Renal cortical epithelial cell (primary cell): ENCODE results near the gene MAGI2. TPM values are rescaled to one million over a fixed set of nuclear protein-coding genes. Genes with fewer than 3 reads are reported as not detected.
"Not testable (repeated sequence)": the region's sequence is repeated elsewhere in the genome, so short reads cannot be mapped to it uniquely, and the experiment has no call there.

ENCODE experiments used
- DNase-seq: peaks from one replicate; pipeline ENCODE4 v3.0.0-alpha.2; 2011; ENCODE audit warnings: low read depth
- total RNA-seq: library from RNA; depleted of rRNA; stranded (reverse); fragments of >200 nt; gene quantifications from 2 replicates; pipeline ENCODE4 v1.2.3, GENCODE V29; 2014

The MAGI2 gene
- total RNA-seq, 1 donor from 2014 or later: 2.9 TPM

- peak; percentile 83 for DNase-seq
These were observed 397.6 kb downstream of the MAGI2 start for GRCh38 chr7:79055722-79056415.

DNA sequence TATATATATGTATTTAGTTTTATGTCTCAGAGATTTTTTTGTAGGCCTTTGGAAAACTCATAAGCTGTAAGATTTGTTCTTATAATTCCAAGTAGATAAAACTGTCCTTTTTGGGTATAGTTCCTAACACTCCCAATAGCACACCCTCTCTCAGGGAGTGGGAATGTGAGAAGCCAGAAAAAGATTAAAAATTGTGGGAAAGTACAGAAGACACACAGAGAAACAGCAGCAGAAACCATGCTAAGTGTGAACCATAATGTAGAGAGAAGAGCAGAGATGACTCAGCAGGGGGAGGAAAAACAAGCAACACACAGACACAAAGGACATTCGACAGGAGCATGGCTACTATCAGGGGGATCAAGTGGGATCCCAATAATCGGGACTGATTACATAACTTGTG is 401.6 kb downstream of the MAGI2 start:
- DNase-seq: peak; percentile 5

GRCh38 chr7:79050603-79051002 is 402.9 kb downstream of the MAGI2 start:
- DNase-seq: peak; percentile 84

DNA sequence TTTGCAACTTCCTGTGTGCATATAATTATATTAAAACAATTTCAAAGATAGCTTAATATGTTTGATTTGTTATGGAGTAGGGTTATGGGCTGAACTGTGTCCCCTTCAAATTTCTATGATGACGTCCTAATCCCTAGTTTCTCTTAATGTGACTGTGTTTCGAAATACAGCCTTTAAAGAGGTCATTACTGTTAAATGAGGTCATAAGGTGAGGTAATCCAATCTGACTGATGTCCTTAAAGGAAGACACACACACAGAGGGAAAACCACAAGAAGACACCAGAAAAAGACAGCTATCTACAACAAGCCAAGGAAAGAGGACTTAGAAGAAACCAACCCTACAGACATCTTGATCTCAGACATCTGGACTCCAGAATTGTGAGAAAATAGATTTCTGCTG is 407.4 kb downstream of the MAGI2 start:
- DNase-seq: no peak

- DNase-seq: no peak
These were observed 416.5 kb downstream of the MAGI2 start for GRCh38 chr7:79037001-79037400.

DNA sequence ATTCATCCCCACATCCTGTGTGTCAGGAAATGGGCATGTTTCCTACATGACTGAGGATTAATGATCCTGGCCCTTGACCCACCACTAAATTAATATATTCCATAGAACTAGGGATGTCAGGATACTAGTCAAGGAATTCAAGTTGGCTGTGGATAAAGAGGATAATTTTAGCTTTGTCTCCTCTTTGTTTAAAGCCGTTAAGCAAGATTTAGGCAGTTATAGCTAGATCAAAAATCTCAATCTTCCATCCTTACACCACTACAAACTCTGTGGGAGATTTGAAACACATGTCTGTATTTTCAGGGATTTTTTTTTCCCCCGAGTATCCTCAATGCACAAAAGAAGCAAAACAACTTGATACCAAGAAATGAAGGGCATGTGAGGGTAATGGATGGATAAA is 417.1 kb downstream of the MAGI2 start:
- DNase-seq: no peak

- DNase-seq: no peak
These were observed 417.6 kb downstream of the MAGI2 start for GRCh38 chr7:79035858-79036257.

- no peak for DNase-seq
These were observed 418.7 kb downstream of the MAGI2 start for GRCh38 chr7:79034730-79035129.

GRCh38 chr7:79019711-79020110 is 433.8 kb downstream of the MAGI2 start:
- DNase-seq: not testable (repeated sequence)

GRCh38 chr7:79011921-79012320 is 441.5 kb downstream of the MAGI2 start:
- DNase-seq: no peak

DNA sequence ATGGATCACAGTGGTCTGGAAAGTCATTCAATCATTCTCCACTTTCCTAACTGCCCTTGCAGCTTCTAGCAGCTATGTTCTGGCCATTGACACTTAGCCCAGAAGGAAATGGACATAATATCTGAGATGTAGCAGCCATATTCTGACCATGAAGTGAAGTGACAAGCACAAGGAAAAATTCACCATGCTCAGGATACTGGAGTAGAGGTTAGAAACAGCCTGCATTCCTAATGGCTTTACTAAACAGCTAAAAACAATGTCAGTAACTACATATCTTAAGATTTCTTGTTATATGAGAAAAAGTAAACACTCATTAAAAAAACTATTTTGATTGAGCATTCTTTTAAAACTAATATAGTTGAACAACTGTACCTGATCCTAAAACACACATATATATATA is 443.8 kb downstream of the MAGI2 start:
- DNase-seq: no peak

DNA sequence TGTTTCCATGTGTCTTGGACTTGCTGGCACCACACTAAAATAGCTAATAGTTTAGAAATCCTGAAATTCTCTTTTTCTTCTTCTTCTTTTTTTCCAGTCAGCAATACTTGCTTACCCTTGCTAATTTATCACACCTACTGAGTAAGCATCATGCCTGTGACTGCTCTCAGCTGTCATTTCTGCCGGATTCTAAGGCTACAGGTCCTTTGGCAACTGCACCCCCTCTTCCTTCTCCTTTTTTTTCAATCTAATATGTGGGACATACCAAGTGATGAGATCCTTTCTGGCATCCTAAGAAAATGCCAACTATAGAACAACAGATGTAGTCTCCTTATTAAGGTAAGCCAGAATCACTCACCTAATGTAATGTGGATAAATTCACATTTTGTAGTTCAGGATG is 444.7 kb downstream of the MAGI2 start:
- no peak for DNase-seq

- no peak for DNase-seq
These were observed 457.5 kb downstream of the MAGI2 start for GRCh38 chr7:78996013-78996412.

GRCh38 chr7:78993341-78993740 is 460.1 kb downstream of the MAGI2 start:
- no peak for DNase-seq

DNA sequence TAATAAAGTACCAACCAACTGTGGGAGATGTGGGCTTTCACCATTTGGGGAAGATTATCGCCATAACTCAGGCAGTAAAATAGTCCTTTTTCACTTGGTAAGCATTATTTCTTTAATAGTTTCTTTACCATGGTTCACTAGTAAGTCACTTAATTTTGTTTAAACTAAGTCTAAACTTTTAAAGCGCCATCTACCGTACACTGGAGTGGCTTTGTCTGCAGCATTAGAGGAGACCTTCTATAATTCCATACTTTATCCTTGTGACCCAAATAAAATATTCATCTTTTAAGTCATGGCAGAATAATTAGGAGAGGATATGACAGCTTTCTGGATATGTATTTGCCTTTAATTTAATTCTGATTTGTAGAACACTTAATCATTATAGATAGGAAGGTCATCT is 468.0 kb downstream of the MAGI2 start:
- no peak for DNase-seq

- DNase-seq: no peak
These were observed 470.0 kb downstream of the MAGI2 start for GRCh38 chr7:78983483-78983882.

DNA sequence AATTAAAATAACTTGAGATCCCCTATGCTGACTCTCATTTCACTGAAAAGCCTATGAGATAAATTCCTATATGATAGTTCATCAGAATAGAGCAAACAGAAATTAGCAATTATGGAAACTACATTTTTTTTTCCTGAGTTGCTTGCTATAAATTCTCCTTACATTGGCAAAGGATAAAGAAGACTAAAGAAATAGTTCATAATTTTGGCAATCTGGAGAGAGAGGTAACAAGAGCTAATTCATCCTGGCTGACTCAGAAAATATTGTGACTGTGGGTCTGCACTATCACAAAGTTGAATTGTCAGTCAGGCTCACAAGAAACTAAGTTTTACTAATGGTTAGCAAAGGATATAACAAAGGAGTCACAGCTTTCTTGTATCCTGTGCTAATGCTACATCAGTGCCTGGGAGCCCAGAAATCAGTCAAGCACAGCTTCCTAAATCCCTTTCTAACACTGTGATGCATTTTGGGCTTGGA is 483.0 kb downstream of the MAGI2 start:
- DNase-seq: no peak

GRCh38 chr7:78968951-78969350 is 484.5 kb downstream of the MAGI2 start:
- DNase-seq: no peak

DNA sequence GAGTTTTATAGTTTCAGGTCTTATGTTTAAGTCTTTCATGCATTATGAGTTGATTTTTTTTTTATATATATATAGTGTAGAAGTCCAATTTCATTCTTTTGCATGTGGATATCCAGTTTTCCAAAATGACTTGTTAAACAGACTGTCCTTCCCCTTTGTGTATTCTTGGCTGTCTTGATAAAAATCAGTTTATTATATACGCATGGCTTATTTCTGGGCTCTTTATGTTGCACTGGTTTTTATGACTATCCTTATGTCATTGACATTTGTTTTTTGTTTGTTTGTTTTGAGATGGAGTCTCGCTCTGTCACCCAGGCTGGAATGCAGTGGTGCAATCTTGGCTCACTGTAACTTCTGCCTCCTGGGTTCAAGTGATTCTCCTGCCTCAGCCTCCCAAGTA is 485.9 kb downstream of the MAGI2 start:
- not testable (repeated sequence) for DNase-seq

DNA sequence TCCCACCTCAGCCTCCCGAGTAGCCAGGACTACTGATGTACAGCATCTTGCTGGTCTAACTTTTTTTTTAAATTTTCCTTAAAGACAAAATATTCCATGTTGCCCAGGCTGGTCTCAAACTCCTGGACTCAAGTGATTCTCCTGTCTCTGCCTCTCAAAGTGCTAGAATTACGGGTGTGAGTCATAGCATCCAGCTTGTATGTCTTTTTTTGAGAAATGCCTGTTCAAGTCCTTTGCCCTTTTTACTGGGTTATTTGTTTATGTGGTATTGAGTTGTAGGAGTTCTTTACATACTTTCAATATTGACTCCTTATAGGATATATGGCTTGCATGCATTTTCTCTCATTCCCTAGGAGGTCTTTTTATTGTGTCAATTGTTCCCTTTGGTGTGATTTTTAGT is 486.4 kb downstream of the MAGI2 start:
- no peak for DNase-seq

DNA sequence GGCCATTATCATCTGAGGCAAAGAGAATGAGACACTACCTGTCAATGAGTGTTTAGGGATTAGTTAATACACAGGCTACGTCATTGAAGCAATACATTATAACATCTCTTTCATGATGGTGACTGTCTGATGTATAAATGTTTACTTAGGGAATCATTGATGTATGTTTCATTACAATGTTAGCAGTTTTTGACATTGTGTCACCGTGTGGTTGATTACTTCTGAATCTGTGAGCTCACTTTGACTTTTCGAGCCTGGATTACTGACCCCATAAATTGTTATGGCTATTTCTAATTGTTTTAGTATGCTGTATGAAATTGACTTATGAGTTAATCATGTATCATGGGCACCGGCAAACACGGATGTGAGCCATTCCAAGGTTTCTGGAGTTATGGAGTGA is 494.0 kb downstream of the MAGI2 start:
- DNase-seq: no peak

DNA sequence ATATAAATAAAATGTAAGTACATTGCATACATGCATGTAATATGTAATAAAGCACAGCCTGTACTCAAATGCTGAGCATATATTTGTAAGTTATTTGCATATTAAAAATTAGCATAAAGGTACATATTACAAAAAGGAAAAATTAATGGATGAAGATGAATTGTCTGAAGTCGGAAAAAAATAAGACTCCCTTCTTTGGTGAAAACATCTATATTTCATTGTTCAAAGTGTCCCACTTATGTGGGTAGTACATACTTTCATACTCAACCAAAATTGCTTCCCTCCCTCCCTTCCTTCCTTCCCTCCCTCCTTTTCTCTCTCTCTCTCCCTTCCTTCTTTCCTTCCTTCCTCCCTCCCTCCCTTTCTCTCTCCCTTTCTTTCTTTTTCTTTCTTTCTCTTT is 498.1 kb downstream of the MAGI2 start:
- no peak for DNase-seq

DNA sequence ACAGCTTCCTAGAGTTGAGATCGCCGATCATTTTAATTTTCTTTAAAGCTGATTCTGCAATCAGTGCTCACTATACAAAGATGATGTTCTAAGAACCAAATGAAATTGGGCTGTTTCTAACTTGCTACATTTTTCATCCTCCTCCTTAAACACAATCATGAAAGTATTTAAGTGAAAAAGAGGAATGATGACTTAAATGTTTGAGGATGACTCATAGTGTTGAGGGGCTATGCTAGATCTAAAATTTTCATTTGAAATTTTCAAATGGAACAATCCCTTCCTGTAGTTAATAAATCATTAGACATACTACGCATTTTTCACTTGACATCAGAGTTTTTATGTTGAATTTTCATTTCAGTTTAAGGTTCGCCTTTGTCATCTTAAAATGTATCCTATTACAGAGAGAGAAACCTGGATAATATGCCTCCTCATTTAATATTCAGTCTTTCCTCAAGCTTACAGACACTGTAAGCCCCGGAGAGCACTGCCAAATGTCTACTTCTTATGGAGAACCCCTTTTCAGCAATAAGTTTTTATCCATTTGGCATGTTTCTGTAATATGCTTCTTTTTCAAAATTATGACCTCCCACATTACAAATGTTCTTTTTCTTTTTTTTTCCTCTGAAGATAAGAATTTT is 499.6 kb downstream of the MAGI2 start:
- DNase-seq: no peak

GRCh38 chr7:78953090-78953489 is 500.4 kb downstream of the MAGI2 start:
- no peak for DNase-seq
